ENCODE measurements around the gene UST. TPM values are rescaled to one million over a fixed set of nuclear protein-coding genes. Genes with fewer than 3 reads are reported as not detected.

Gene UST
- total RNA-seq, 1 donor from 2014 or later, result 5.5 TPM

DNA sequence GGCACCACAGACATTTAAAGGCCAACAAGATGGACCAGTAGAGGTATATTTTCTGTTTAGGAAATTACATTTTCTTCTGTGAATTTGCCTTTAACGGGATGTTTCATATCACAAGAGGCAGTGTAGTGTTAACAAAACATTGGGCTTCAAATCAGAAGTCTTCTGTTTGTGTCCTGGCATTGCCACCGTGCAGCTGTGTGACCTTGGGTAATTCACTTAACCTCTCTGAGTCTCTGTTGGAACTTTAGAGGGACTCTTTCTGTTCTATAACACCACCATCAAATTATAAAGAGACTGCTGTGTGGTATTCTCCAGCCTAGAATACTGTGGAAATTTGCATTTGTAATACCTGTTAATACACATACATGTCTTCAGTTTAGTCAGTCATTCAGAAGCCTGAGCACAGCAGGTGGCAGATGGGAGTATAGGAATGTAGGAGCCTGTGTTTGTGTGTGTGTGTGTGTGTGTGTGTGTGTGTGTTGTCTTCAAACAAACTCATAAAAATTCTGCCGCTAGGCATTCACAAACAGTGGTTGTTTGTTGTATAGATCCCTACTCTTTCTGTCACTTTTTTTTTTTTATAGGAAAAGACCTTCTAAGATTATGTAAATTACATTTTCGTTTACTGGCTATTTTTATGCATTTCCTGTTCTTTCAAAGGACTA is 22.6 kb downstream of the UST start:
- H3K27ac Mint-ChIP-seq (ENCODE audit: unreplicated experiment), result no peak overlapping the region
- no peaks in the 10 kb centered on the region for H3K27me3 Mint-ChIP-seq (ENCODE audit: low read depth)
- TF ChIP-seq, protein P1, sequence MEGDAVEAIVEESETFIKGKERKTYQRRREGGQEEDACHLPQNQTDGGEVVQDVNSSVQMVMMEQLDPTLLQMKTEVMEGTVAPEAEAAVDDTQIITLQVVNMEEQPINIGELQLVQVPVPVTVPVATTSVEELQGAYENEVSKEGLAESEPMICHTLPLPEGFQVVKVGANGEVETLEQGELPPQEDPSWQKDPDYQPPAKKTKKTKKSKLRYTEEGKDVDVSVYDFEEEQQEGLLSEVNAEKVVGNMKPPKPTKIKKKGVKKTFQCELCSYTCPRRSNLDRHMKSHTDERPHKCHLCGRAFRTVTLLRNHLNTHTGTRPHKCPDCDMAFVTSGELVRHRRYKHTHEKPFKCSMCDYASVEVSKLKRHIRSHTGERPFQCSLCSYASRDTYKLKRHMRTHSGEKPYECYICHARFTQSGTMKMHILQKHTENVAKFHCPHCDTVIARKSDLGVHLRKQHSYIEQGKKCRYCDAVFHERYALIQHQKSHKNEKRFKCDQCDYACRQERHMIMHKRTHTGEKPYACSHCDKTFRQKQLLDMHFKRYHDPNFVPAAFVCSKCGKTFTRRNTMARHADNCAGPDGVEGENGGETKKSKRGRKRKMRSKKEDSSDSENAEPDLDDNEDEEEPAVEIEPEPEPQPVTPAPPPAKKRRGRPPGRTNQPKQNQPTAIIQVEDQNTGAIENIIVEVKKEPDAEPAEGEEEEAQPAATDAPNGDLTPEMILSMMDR (conservative IDR thresholded peaks at IDR 0.05), result no peak
- no peak overlapping the region for H3K4me3 Mint-ChIP-seq
- no peaks in the 10 kb centered on the region for H3K36me3 Mint-ChIP-seq (ENCODE audit: low read depth)
- no peak for DNase-seq (ENCODE audit: low read depth, low spot score)
- peaks cover 12% of the 10 kb centered on the region for H3K4me1 Mint-ChIP-seq
- peaks cover 1% of the 10 kb centered on the region for H3K9me3 Mint-ChIP-seq

DNA sequence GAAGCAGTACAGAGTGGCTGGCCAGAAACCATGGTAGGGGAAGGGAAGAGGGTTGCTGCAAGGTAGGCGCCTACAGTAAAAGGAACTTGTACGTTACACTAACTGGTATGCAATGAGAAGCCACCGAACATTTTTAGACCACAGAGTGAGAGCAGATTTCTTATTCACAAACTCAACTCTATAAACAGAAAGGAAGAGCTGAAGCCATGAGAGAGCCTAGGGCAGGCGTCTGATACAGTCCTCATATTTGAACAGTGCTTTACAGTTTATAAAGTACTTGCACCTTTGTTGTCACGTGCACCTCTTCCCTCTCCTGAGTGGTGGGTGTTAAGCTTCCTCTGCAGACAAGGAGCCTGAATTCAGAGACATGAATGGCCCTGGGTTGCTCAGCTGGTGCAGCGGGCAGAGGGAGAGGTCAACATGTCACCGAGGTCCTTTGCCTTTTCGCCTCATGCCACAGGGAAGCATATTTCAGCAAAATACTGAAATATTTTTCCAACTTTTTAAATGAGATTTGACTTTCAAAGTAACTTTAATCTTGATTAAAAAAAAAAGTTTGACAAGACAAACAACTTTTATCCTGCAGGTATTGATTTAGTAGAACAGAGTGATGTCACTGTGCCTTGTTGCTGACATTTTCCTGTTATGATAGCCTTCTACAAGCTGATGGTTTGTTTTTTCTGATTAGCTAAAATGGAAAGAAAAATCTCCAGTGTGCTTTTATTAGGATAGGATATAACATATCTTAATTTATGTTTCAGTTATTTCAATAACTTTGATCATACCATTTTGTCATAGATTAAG is 23.8 kb downstream of the UST start:
- Mint-ChIP-seq H3K27ac (ENCODE audit: unreplicated experiment) (no peak overlapping the region), H3K4me3 (no peak overlapping the region), H3K4me1 (peaks cover 10% of the 10 kb centered on the region), H3K27me3 (ENCODE audit: low read depth) (no peaks in the 10 kb centered on the region), H3K9me3 (no peaks in the 10 kb centered on the region), H3K36me3 (ENCODE audit: low read depth) (no peaks in the 10 kb centered on the region)
- no peak for DNase-seq (ENCODE audit: low read depth, low spot score)
- TF ChIP-seq, protein P1 (conservative IDR thresholded peaks at IDR 0.05), result no peak

DNA sequence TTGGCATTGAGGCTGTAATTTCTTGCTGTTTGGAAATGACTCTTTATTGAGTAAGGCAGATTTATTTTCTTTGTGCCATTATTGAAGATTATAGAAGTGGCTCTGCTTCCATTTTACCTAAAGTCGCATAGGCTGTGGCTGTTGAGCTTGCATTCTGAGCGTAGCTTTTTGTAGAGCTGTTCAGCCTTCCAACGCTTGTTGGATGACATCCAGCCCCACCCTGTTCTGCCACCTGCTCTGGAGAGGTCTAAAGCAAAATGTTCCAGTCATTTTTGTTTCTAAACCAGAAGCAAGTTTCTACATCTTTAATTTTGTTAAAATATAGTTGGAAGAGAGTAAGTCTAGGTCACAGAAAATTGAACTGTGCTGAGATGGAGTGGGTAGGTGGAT is 24.4 kb downstream of the UST start:
- Mint-ChIP-seq H3K4me1 (peaks cover 10% of the 10 kb centered on the region), H3K27ac (ENCODE audit: unreplicated experiment) (no peak overlapping the region), H3K4me3 (no peak overlapping the region), H3K36me3 (ENCODE audit: low read depth) (no peaks in the 10 kb centered on the region), H3K27me3 (ENCODE audit: low read depth) (no peaks in the 10 kb centered on the region), H3K9me3 (no peaks in the 10 kb centered on the region)
- no peak for DNase-seq (ENCODE audit: low read depth, low spot score)
- TF ChIP-seq, protein P1 (conservative IDR thresholded peaks at IDR 0.05), result no peak

DNA sequence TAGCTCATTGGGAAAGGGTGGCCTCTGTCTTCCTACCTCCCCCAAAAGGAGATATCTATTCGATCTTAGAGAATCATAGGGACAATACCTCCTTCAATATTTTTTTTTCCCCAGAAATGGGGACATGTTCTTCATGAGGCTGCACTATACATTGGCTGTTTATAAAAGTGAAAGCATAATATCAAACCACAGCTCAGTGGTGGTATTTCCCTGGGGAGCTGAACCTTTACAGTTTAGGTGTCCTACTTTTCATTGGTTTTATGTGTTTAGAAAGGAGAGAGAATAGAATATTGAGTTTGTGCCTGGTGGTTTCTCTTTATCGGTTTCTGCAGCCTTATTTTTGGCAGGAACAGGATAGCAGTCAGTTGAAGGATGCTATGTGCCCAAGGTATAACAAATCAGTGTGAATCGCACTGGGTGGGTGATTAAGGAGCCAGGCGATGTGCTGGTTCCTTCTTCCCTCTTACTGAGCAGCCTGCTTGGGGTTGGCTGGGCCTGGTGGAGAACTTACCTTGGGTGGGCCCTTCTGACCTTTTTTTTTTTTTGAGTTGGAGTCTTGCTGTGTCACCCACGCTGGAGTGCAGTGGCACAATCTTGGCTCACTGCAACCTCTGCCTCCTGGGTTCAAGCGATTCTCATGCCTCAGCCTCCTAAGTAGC is 25.2 kb downstream of the UST start:
- H3K36me3 Mint-ChIP-seq (ENCODE audit: low read depth), result no peaks in the 10 kb centered on the region
- no peak overlapping the region for H3K27ac Mint-ChIP-seq (ENCODE audit: unreplicated experiment)
- H3K4me1 Mint-ChIP-seq, result peaks cover 10% of the 10 kb centered on the region
- TF ChIP-seq, protein P1 (conservative IDR thresholded peaks at IDR 0.05), result no peak
- no peaks in the 10 kb centered on the region for H3K27me3 Mint-ChIP-seq (ENCODE audit: low read depth)
- no peak for DNase-seq (ENCODE audit: low read depth, low spot score)
- H3K4me3 Mint-ChIP-seq, result no peak overlapping the region
- H3K9me3 Mint-ChIP-seq, result no peaks in the 10 kb centered on the region

DNA sequence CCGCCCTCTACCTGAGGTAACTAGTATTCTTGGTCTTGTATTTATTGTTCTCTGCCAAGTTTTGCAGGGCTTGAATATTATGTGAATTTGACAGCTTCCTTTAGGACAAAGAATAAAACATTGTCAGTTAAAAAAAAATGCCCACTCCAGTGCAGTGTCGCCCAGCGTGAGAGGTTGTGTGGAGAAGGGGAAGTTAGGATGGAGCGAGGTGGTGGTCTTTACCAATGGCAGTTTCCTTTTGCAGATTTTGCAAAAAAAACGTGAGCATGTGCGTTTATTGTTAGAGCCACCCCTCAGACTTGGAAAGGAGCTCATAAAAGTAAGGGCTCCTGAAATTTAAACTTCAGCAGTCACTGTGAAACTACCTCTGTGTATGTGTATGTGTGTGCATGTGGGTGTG is 28.3 kb downstream of the UST start:
- DNase-seq (ENCODE audit: low read depth, low spot score), result no peak
- H3K27ac Mint-ChIP-seq (ENCODE audit: unreplicated experiment), result no peak overlapping the region
- TF ChIP-seq, protein P1 (conservative IDR thresholded peaks at IDR 0.05), result no peak

More for the DNA sequence above, 28.3 kb downstream of the UST start:
- Mint-ChIP-seq H3K27me3 (ENCODE audit: low read depth) (no peaks in the 10 kb centered on the region), H3K4me3 (no peak overlapping the region), H3K9me3 (no peaks in the 10 kb centered on the region), H3K4me1 (peaks cover 3% of the 10 kb centered on the region), H3K36me3 (ENCODE audit: low read depth) (no peaks in the 10 kb centered on the region)
